Prostate gland (tissue), 2 donors: ENCODE measurements around the gene FHIT. TPM values are rescaled to one million over a fixed set of nuclear protein-coding genes. Genes with fewer than 3 reads are reported as not detected.

Source experiments
- DNase-seq: peaks from one replicate; pipeline ENCODE4 v3.0.0-alpha.2; 2019; ENCODE audit warnings: low spot score
- H3K27ac ChIP-seq, 2 donors: fragments of 200-600 bp; sonication (generic); 2 replicates each; pipeline ENCODE4 v1.5.1; 2017 to 2019
- H3K27me3 ChIP-seq: fragments of 200-600 bp; sonication (generic); replicated peaks from 2 replicates; pipeline ENCODE4 v1.5.1; 2019; ENCODE audit not compliant: insufficient read depth
- H3K36me3 ChIP-seq, 2 donors: fragments of 200-600 bp; sonication (generic); 1 replicate in 1 of 2; 2 replicates in 1 of 2; pipeline versions ENCODE4 v1.5.1 to v1.8.1; 2017 to 2019
- H3K4me1 ChIP-seq: fragments of 200-600 bp; sonication (generic); replicated peaks from 2 replicates; pipeline ENCODE4 v1.5.1; 2019
- H3K4me3 ChIP-seq, 2 donors: fragments of 200-600 bp; sonication (generic); 2 replicates each; pipeline ENCODE4 v1.5.1; 2017 to 2019
- H3K9me3 ChIP-seq: fragments of 200-600 bp; sonication (generic); 2 replicates; pipeline ENCODE4 v1.5.1; 2017
- POLR2A ChIP-seq: fragments of 450-650 bp; IDR thresholded peaks from one replicate; pipeline ENCODE4 v1.6.1; 2016; ENCODE audit warnings: antibody characterized with exemption, mild to moderate bottlenecking
- POLR2AphosphoS5 ChIP-seq: sonication (generic); formaldehyde crosslinking; IDR thresholded peaks from one replicate; pipeline ENCODE4 v1.6.1; 2017; ENCODE audit warnings: antibody characterized with exemption
- WGBS: methylation state at CpG from one replicate; pipeline ENCODE4 v1.1.5; 2018; 5-methylcytosine and 5-hydroxymethylcytosine counted together
- intact Hi-C: fragments of 100-400 bp; cut with DNase I; formaldehyde crosslinking; loops from one replicate; pipeline ENCODE4 v1.14.2; 2022
- total RNA-seq, 2 donors: library from RNA; depleted of rRNA; stranded (reverse); fragments of >200 nt; gene quantifications; one replicate each; pipeline ENCODE4 v1.1.0, GENCODE V29; 2016
- TF ChIP-seq, protein P1 (sequence below), 4 experiments: fragments of 200-600 bp in 2 of 4; fragments of 450-650 bp in 2 of 4; sonication (generic) in 2 of 4; IDR thresholded peaks; 1 replicate in 3 of 4; 2 replicates in 1 of 4; pipeline ENCODE4 v1.5.1; 2016 to 2019; ENCODE audit warnings: antibody characterized with exemption in 4 of 4, mild to moderate bottlenecking in 2 of 4, moderate library complexity in 2 of 4

The FHIT gene
- total RNA-seq, 2 donors from 2014 or later: 6.4 to 10.4 TPM

GRCh38 chr3:60086811-60087210 is 1164.4 kb downstream of the FHIT start:
- Histone ChIP-seq H3K9me3 (no peaks in the 10 kb centered on the region), H3K36me3 (no peaks in the 10 kb centered on the region), H3K4me1 (no peaks in the 10 kb centered on the region), H3K4me3 (no peak overlapping the region), H3K27ac (no peak overlapping the region), H3K27me3 (no peaks in the 10 kb centered on the region)
- no peak for DNase-seq
- 70% methylated on average over 2 of the region's 2 CpGs for WGBS
- intact Hi-C loops: no loop called here
- TF ChIP-seq POLR2A (no peak), POLR2AphosphoS5 (no peak)
- TF ChIP-seq, protein P1, sequence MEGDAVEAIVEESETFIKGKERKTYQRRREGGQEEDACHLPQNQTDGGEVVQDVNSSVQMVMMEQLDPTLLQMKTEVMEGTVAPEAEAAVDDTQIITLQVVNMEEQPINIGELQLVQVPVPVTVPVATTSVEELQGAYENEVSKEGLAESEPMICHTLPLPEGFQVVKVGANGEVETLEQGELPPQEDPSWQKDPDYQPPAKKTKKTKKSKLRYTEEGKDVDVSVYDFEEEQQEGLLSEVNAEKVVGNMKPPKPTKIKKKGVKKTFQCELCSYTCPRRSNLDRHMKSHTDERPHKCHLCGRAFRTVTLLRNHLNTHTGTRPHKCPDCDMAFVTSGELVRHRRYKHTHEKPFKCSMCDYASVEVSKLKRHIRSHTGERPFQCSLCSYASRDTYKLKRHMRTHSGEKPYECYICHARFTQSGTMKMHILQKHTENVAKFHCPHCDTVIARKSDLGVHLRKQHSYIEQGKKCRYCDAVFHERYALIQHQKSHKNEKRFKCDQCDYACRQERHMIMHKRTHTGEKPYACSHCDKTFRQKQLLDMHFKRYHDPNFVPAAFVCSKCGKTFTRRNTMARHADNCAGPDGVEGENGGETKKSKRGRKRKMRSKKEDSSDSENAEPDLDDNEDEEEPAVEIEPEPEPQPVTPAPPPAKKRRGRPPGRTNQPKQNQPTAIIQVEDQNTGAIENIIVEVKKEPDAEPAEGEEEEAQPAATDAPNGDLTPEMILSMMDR (IDR thresholded peaks at IDR 0.05): no peak

DNA sequence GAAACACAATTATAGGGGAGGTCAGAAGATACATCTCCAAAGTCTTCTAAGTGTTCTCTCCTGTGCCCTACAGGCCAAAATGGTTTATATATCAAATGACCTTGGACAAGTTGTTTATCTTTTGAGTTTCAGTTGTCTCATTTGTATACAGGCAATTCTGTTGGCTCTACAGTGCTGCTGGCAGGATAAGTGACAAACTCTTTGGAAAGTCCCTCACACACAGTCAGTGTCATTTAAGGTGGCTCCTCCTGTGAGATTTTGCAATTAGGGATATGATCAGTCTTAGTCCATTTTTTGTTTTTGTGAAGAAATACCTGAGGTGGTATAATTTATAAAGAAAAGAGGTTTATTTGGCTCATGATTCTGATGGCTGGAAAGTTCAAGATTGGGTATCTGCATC is 1165.6 kb downstream of the FHIT start:
- Histone ChIP-seq H3K27me3 (no peaks in the 10 kb centered on the region), H3K27ac (no peak overlapping the region), H3K9me3 (no peaks in the 10 kb centered on the region), H3K36me3 (no peaks in the 10 kb centered on the region), H3K4me3 (no peak overlapping the region), H3K4me1 (no peaks in the 10 kb centered on the region)
- DNase-seq: no peak
- intact Hi-C loops: no loop called here
- TF ChIP-seq POLR2AphosphoS5: no peak

DNA sequence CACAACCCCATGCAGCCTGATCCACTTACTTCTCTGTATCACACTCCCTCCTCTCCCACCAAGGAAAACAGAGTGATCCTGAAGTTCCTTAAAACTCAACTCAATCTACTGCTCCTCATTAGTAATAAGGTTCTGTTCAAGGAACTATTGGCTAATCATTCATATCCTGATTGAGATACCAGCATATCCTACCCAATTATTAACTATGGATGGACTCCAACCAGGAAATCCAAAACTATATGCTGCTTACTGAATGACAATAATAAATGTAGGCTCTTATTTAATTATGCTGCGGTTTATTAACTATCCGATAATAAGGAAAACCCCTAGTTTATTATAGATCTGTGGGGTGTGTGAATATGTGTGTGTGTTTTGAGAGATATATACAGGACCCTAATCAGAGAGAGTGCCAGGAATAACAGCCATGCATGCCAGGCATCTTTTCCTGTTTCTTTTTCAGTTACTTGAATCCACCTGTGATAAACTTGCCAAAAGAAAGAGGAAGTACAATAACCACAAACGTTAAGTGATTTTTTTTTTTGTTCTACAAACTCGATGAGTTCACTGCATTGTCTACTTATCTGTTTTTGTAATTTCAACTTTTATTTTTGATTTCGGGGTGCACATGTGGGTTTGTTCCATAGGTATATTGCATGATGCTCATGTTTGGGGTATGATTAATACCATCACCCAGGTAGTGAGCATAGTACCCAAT is 1169.7 kb downstream of the FHIT start:
- H3K4me1 ChIP-seq: no peaks in the 10 kb centered on the region
- no peaks in the 10 kb centered on the region for H3K9me3 ChIP-seq
- H3K36me3 ChIP-seq: no peaks in the 10 kb centered on the region
- TF ChIP-seq, protein P1 (IDR thresholded peaks at IDR 0.05): no peak
- no peak for TF ChIP-seq POLR2A
- no peak for TF ChIP-seq POLR2AphosphoS5
- H3K4me3 ChIP-seq: no peak overlapping the region
- no peak for DNase-seq
- H3K27me3 ChIP-seq: no peaks in the 10 kb centered on the region
- intact Hi-C loops: no loop called here
- H3K27ac ChIP-seq: no peak overlapping the region
- 66% methylated on average over 5 of the region's 5 CpGs for WGBS

- no peaks in the 10 kb centered on the region for H3K9me3 ChIP-seq
- WGBS: 35% methylated on average over 1 of the region's 1 CpG
- DNase-seq: no peak
- no peak overlapping the region for H3K4me3 ChIP-seq
- intact Hi-C loops: no loop called here
- no peak for TF ChIP-seq POLR2AphosphoS5
- no peak for TF ChIP-seq POLR2A
- TF ChIP-seq, protein P1 (IDR thresholded peaks at IDR 0.05): no peak
- no peaks in the 10 kb centered on the region for H3K36me3 ChIP-seq
- no peaks in the 10 kb centered on the region for H3K27me3 ChIP-seq
- no peaks in the 10 kb centered on the region for H3K4me1 ChIP-seq
- H3K27ac ChIP-seq: no peak overlapping the region
Observed at GRCh38 chr3:60080648-60081047, 1170.6 kb downstream of the FHIT start.

GRCh38 chr3:60079076-60079475 is 1172.2 kb downstream of the FHIT start:
- Histone ChIP-seq H3K4me1 (no peaks in the 10 kb centered on the region), H3K27me3 (no peaks in the 10 kb centered on the region), H3K36me3 (no peaks in the 10 kb centered on the region), H3K27ac (no peak overlapping the region), H3K9me3 (no peaks in the 10 kb centered on the region), H3K4me3 (no peak overlapping the region)
- no peak for DNase-seq
- TF ChIP-seq, protein P1 (IDR thresholded peaks at IDR 0.05): no peak
- TF ChIP-seq POLR2AphosphoS5 (no peak), POLR2A (no peak)
- intact Hi-C loops: no loop called here
- 69% methylated on average over 5 of the region's 5 CpGs for WGBS
